Testis (tissue), 3 donors: Measurements from ENCODE around the gene NUCKS1. TPM values are rescaled to one million over a fixed set of nuclear protein-coding genes. Genes with fewer than 3 reads are reported as not detected.

Source experiments
- DNase-seq: peaks from one replicate; pipeline ENCODE4 v3.0.0-alpha.2; 2019
- H3K27ac ChIP-seq, 2 donors: fragments of 200-600 bp; sonication (generic); one replicate each; pipeline ENCODE4 v1.5.1; 2019
- H3K27me3 ChIP-seq: fragments of 200-600 bp; sonication (generic); one replicate; pipeline ENCODE4 v1.5.1; 2019
- H3K36me3 ChIP-seq: fragments of 200-600 bp; sonication (generic); one replicate; pipeline ENCODE4 v1.5.1; 2017; ENCODE audit warnings: low read depth; ENCODE audit errors: missing control alignments
- H3K4me1 ChIP-seq: fragments of 200-600 bp; sonication (generic); one replicate; pipeline ENCODE4 v1.5.1; 2019
- H3K4me3 ChIP-seq, 2 donors: fragments of 200-600 bp; sonication (generic); one replicate each; pipeline ENCODE4 v1.5.1; 2017 to 2019
- H3K9me3 ChIP-seq: fragments of 200-600 bp; sonication (generic); one replicate; pipeline ENCODE4 v1.5.1; 2017
- CTCF ChIP-seq, 3 experiments: fragments of 450-650 bp in 2 of 3; fragments of 200-600 bp in 1 of 3; sonication (generic) in 1 of 3; IDR thresholded peaks; one replicate each; pipeline ENCODE4 v1.5.1; 2016 to 2019; ENCODE audit warnings: antibody characterized with exemption in 3 of 3, mild to moderate bottlenecking in 2 of 3, moderate library complexity in 1 of 3
- POLR2A ChIP-seq: fragments of 450-650 bp; IDR thresholded peaks from one replicate; pipeline ENCODE4 v1.6.1; 2017; ENCODE audit warnings: antibody characterized with exemption, mild to moderate bottlenecking, moderate library complexity
- WGBS, 2 donors: methylation state at CpG; one replicate each; pipeline ENCODE4 v1.1.5; 2018; 5-methylcytosine and 5-hydroxymethylcytosine counted together
- intact Hi-C: fragments of 100-400 bp; cut with DNase I; formaldehyde crosslinking; loops from one replicate; pipeline ENCODE4 v1.15.1; 2023; ENCODE audit warnings: low total_unique reads
- polyA plus RNA-seq: library from polyadenylated mRNA; stranded (reverse); fragments of 350-450 nt; fragmentation: Illumina TruSeq; extraction: RNeasy Lipid Tissue Mini Kit (QIAGEN cat#74804); gene quantifications from one replicate; pipeline ENCODE4 v1.2.3, GENCODE V29; 2014; ENCODE audit warnings: low read depth, low replicate concordance; ENCODE audit not compliant: insufficient read depth
- total RNA-seq, 2 donors: library from RNA; depleted of rRNA; stranded (reverse); fragments of >200 nt; gene quantifications; one replicate each; pipeline ENCODE4 v1.2.3, GENCODE V29; 2016

NUCKS1 gene
- total and polyA plus RNA-seq, 3 donors from 2014 or later = 57.7 to 98.6 (median 66.3) TPM

- WGBS, 2 donors = 73 to 78% methylated on average over 2 of the region's 2 CpGs
- Histone ChIP-seq H3K36me3 (no peaks in the 10 kb centered on the region), H3K27me3 (no peaks in the 10 kb centered on the region), H3K9me3 (no peaks in the 10 kb centered on the region), H3K4me3 (no peak overlapping the region), H3K27ac (no peak overlapping the region), H3K4me1 (no peaks in the 10 kb centered on the region)
- intact Hi-C loops = no loop called here
- no peak for DNase-seq
- TF ChIP-seq CTCF (IDR thresholded peaks at IDR 0.05) (no peak), POLR2A (no peak)
These were observed 62.7 kb downstream of the NUCKS1 start for GRCh38 chr1:205687242-205687641.

GRCh38 chr1:205681364-205681763, 68.6 kb downstream of the NUCKS1 start:
- intact Hi-C loops = no loop called here
- TF ChIP-seq CTCF (IDR thresholded peaks at IDR 0.05) (no peak), POLR2A (no peak)
- Histone ChIP-seq H3K27me3 (no peaks in the 10 kb centered on the region), H3K27ac (no peak overlapping the region), H3K9me3 (no peaks in the 10 kb centered on the region), H3K4me3 (no peak overlapping the region), H3K4me1 (peaks cover 22% of the 10 kb centered on the region), H3K36me3 (no peaks in the 10 kb centered on the region)
- WGBS, 2 donors = 69 to 83% methylated on average over 3 of the region's 3 CpGs
- DNase-seq = no peak

GRCh38 chr1:205680073-205680851, 69.7 kb downstream of the NUCKS1 start, which contains the start of gene SLC45A3:
SLC45A3 (minus strand) TSS chr1:205680509; CDS start chr1:205664656, 15,853 bp downstream.
- DNase-seq = peak; percentile 61
- Histone ChIP-seq H3K9me3 (no peaks in the 10 kb centered on the region), H3K36me3 (no peaks in the 10 kb centered on the region), H3K27ac (peak within 1 kb of the TSS; percentile 39 to 63), H3K4me1 (peaks cover 22% of the 10 kb centered on the region), H3K27me3 (no peaks in the 10 kb centered on the region), H3K4me3 (peak within 1 kb of the TSS; percentile 62 to 69)
- 1 to 2% methylated on average over 18 to 42 of the region's 86 CpGs for WGBS, 2 donors
- intact Hi-C loops = no loop called here
- no peak for TF ChIP-seq POLR2A
- TF ChIP-seq CTCF (IDR thresholded peaks at IDR 0.05) = no peak

GRCh38 chr1:205678286-205679111, 71.5 kb downstream of the NUCKS1 start:
- H3K4me1 ChIP-seq = peaks cover 22% of the 10 kb centered on the region
- H3K27ac ChIP-seq = peak overlapping the region; percentile 39 to 63
- no peaks in the 10 kb centered on the region for H3K27me3 ChIP-seq
- H3K9me3 ChIP-seq = no peaks in the 10 kb centered on the region
- peak; percentile 64 for DNase-seq
- WGBS, 2 donors = 19 to 20% methylated on average over 8 to 10 of the region's 10 CpGs
- peak overlapping the region in 1 of 2 donors; percentile 69 for H3K4me3 ChIP-seq
- no peaks in the 10 kb centered on the region for H3K36me3 ChIP-seq
- intact Hi-C loops = no loop called here
- TF ChIP-seq POLR2A = no peak
- TF ChIP-seq CTCF (IDR thresholded peaks at IDR 0.05) = no peak
